Pons (tissue), 1 donor: ENCODE results near the gene AK2.
"Not testable (repeated sequence)": the region's sequence is repeated elsewhere in the genome, so short reads cannot be mapped to it uniquely, and the experiment has no call there.

ENCODE experiments used
- DNase-seq: peaks from one replicate; pipeline ENCODE4 v3.0.0-alpha.2; 2016; ENCODE audit warnings: low spot score

AK2 gene

GRCh38 chr1:32998997-32999396 lies 37.7 kb downstream of the AK2 start:
- DNase-seq: no peak

- DNase-seq: no peak
These were observed 38.6 kb downstream of the AK2 start for GRCh38 chr1:32998064-32998463.

- DNase-seq: no peak
These were observed 39.2 kb downstream of the AK2 start for GRCh38 chr1:32997381-32997891.

- DNase-seq: not testable (repeated sequence)
These were observed 43.4 kb downstream of the AK2 start for GRCh38 chr1:32993324-32993636.

GRCh38 chr1:32992489-32993323 lies 44.0 kb downstream of the AK2 start:
- peak; percentile 81 for DNase-seq

GRCh38 chr1:32991819-32992488 lies 44.7 kb downstream of the AK2 start:
- DNase-seq: no peak

GRCh38 chr1:32991386-32991785 lies 45.3 kb downstream of the AK2 start:
- no peak for DNase-seq

GRCh38 chr1:32990887-32991286 lies 45.8 kb downstream of the AK2 start:
- no peak for DNase-seq

GRCh38 chr1:32989160-32990050 lies 47.3 kb downstream of the AK2 start:
- peak; percentile 76 for DNase-seq

GRCh38 chr1:32988665-32989064 lies 48.0 kb downstream of the AK2 start:
- DNase-seq: no peak

GRCh38 chr1:32985226-32985625 lies 51.5 kb downstream of the AK2 start:
- DNase-seq: no peak

- DNase-seq: peak; percentile 52
These were observed 52.1 kb downstream of the AK2 start for GRCh38 chr1:32984455-32985171.

GRCh38 chr1:32984090-32984454 lies 52.6 kb downstream of the AK2 start:
- no peak for DNase-seq

- no peak for DNase-seq
These were observed 53.7 kb downstream of the AK2 start for GRCh38 chr1:32983020-32983419.

GRCh38 chr1:32981003-32981901 lies 55.4 kb downstream of the AK2 start:
- DNase-seq: peak; percentile 85

GRCh38 chr1:32980080-32980479 lies 56.6 kb downstream of the AK2 start:
- no peak for DNase-seq

- no peak for DNase-seq
These were observed 57.8 kb downstream of the AK2 start for GRCh38 chr1:32978854-32979253.

GRCh38 chr1:32977546-32978087 lies 59.1 kb downstream of the AK2 start:
- DNase-seq: no peak

- DNase-seq: not testable (repeated sequence)
These were observed 61.6 kb downstream of the AK2 start for GRCh38 chr1:32975055-32975454.

GRCh38 chr1:32973458-32973857 lies 63.2 kb downstream of the AK2 start:
- DNase-seq: not testable (repeated sequence)
